NCI-H2107 treated with DMSO at 0.1 percent for 48 hours (cell line): Measurements from ENCODE around the gene FAM47E.
A peak's percentile ranks its signal among the peaks of the same experiment; 100 is the strongest.

Experiments used
- DNase-seq: peaks from one replicate; lab custom pipeline; 2025; ENCODE audit not compliant: unreplicated experiment; lab: John Stamatoyannopoulos, UW

FAM47E gene

DNA sequence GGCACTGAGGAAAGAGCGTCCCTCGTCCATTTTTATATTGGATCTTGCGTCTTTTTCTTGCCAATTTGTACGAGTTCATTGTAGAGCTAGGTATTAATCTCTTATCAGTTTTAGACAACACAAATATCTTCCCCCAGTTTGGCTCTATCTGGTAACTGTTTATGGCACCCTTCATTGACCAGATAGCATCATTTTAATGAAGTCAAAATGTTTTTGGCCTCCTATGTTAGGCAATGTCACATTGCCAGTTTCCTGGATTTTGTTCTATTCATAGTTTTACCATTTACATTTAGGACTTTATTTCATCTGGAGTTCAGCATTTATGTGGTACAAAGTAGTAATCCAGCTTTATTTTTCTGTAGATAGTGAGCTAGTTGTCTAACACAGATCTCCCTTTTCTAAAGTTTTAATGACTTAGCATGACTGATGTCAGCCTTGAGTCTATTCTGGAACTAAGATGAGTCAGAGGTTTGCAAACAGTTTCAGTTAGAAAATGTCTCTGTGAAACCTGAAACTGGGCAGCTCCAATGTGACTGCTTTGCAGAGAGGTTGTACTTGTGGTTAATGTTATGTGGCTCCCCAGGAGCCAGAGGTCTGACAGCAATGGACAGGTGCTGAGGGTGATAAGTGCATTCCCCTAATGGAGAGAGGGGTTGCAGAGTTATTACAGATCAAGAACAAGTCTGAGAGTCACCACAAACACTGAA is 49.7 kb downstream of the FAM47E start:
- DNase-seq: peak; percentile 84

DNA sequence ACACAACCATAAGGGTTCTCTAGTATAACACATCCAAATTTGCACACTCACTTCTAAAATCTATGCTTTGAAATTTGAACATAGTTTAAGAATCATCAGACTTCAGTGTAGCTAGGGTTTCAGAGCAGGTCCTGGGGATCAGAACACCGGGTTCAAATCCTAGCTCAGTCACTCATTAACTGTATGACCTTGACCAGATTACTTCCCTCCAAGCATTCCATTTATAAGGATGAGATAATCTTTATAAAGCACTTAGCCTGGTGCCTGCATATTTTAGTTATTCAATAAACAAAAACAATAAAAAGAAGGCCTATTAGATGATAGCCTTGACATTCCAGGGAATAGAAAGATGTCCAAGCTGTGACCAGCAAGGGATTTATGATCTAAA is 50.2 kb downstream of the FAM47E start:
- DNase-seq: no peak

DNA sequence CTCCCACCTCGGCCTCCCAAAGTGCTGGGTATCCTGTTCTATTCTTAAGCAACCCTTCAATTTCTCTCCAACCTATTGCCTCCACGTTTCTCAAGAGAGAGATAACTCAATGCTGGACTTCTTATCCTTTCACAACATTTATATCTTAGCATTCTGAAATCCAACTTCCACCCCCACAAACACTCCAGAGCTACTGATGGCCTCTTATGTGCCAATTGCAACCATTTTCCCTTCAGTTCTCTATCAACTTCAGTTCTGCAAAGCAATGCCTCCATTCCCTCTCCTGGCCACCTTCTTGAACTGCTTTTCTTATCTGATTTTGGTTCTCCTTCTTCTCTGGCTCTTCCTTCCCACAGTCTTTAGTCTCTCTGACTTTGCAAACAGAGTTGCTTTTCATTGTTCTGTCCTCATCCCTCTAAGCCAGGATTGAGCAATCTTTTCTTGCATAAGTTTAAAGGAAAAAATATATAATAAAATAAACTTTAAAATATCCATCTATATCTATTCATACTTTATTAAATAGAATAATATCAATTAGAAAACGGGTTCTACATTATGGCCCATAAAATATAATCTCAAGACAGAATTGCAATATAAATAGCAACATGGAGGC is 51.4 kb downstream of the FAM47E start:
- DNase-seq: no peak

DNA sequence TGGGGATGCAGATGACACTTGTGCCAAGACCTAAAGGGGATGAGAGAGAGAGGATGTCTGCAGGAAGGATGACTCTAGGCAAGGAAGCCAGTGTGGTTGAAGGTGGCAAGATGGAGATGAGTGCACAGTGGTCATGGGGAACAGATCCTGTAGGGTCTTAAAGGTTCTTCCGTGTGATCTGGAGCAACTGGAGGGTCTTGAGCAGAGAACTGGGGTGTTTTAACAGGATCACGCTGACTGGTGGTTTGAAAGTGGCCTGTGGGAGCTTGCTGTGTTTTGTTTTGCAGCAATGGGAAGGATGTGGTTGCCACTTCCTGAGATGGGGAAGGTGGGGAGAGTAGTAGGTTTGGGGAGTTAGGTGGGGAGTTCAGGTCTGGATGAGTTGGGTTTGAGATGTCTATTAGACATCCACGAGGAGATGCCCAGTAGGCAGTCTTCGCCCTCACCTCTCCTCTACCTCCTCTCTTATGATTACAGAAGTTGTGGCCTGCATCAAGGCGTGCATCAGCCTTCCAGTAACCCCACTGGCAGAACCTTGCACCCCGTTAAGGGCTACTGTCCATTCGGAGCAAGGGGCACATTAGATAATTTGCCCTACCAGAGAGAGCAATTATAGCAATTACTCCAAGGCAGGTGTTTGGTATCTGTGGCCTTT is 53.6 kb downstream of the FAM47E start:
- DNase-seq: no peak

DNA sequence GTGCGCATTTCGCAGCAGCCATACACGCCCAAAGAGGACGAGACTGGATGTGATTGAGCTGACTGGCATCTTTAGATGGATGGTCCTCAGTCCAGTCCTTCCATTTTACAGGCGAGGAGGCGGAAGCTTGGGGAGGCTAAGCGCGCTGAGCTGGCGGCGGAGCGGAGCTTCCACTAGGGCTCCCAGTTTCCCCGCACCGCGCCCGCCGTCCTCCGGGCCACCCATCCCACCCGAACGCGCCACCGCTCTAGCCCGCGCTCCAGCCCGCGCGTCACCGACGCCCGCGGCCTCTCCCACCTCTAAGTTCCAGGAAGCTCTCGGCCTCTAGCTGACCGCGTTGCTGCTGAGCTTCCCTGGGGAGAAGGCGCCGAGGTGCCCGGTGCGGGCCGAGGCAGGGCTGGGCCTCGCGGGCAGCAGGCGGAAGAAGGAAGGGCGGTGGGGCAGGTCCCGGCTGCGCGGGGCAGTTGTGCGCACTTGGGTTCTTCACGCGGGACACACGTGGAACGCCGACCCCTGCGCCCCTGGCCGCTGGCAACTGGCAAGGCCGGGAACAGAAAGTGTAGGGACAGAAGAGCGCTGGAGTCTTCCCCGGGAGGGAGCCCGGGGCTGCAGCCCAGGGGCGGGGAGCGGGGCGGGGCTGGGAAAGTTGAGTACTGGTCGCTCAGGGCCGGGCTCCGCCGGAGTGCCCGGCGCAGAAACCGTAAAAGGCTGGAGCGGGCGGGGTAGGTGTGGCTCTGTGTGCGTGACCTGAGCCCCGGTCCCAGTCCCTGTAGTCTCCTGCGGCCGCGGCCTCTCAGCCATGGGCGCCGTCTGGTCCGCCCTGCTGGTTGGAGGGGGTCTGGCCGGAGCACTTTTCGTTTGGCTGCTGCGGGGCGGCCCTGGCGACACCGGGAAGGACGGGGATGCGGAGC is 54.7 kb downstream of the FAM47E start, which contains the start of gene STBD1:
Gene STBD1 (plus strand): TSS at position 763 of the 911 bp plus-strand sequence. CDS start 37 bp downstream, at position 800.
- no peak for DNase-seq

DNA sequence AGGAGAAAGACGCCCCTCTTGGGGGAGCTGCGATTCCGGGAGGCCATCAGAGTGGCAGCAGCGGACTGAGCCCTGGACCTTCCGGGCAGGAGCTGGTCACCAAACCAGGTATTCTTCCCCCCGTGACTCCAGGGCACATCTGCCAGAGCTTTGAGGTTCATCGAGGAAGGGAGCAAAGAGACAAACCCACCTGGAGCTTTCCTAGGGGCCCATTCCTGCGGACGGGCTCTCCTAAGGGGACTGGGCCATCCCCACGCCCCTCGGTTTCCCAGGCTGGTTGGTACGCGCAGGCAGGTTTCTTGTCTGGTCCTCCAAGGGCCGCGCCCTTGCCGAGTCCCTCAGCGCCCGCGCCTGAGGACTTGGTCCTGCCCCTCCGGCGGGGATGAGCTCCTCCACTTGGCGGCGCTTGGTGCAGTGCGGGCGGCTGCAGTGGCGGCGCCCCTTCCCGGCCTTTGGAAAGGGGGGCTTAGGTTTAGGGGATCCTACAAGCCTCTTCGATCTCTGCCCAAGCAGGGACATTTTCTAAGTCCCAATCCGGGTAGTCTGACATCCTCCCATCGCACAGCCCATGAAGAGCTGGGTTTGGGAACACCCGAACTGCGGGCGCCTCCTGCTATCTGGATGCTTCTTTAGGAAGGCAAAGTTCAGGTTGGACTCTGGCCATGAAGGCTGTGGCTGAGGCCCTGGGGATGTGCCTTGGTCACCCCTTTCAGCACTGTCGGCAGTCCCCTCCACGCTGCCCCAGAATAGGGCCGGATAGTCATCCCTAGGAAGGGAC is 55.5 kb downstream of the FAM47E start:
- no peak for DNase-seq

DNA sequence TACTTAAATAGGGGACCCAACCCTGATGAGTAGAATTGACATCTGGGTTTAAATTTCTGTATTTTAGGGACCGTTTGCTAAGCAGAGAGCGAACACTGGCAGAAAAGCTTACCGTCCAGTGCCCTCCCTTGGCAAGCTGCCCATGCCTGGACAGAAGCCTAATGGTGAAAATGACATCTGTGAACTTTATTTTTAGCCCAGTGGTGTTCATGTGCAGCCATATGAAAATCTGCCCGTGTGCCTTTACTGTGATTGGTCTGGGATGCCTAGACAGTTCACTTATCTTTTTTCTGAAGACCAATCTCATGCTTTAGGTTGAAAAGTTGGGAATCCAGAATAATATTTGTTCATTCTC is 56.1 kb downstream of the FAM47E start:
- DNase-seq: no peak

DNA sequence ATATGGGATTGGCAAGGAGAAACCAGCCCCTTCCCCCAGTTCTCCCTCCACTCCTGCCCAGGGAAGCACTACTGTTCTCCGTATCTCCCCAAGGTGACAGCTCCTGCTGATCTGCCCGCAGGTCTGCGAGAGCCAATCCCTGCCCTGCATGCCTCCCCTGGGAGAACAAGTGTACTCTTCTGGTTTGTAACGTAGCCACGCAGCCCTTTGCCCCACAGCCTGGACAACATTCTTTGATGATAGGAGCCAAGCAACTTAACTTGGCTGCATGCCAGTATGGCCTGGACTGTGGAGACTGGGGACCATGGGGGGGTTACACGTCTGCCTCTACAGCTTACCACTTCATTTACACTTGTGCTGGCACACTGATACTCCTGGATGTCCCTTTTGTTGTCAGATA is 57.0 kb downstream of the FAM47E start:
- DNase-seq: no peak

DNA sequence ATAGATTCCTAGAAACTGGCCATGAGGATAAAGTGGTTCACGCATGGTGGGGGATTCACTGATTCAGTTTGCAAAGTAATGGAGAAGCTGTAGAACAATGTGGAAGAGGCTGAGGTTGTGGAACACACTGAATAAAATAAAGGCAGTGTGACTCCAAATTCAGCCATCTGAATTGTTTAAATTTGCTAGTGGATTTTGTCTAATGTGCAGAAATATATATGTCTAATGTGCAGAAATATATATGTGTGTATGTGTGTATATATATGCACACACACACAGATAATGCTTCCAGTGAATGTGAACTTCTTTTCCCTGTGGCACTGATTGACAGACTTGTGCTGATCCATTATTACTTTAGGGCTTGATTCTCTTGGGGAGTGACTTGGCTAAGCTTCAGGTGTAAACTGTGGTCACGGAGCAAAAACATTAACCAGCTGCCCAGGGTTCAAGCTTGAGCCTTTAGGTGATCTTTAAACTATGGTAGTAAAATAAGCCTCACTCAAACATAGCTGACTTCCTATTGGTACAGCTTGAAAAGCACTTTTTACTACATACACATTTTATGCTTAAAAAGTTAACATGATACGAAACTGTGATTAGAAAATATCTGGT is 58.5 kb downstream of the FAM47E start:
- DNase-seq: no peak

- no peak for DNase-seq
These were observed 59.2 kb downstream of the FAM47E start for GRCh38 chr4:76310683-76311082.

DNA sequence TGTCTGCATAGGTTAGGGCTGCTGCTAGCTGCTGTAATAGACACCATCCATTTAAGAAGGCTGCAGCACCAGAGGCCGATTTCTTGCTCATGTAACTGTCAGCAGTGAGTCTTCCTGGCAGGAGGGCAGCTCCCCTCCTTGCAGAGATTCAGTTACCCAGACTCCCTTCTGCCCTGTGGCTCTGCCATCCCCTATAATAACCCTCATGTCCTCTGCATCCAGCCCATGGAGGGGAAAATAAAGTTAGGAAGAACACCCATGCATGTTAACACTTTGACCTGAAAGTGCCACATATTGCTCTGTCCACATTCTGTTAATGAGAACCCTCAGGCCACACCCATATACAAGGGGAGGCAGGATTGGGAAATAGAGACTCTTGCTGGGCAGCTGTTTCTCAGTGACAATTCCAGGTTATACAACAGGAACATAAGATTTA is 60.4 kb downstream of the FAM47E start:
- no peak for DNase-seq

DNA sequence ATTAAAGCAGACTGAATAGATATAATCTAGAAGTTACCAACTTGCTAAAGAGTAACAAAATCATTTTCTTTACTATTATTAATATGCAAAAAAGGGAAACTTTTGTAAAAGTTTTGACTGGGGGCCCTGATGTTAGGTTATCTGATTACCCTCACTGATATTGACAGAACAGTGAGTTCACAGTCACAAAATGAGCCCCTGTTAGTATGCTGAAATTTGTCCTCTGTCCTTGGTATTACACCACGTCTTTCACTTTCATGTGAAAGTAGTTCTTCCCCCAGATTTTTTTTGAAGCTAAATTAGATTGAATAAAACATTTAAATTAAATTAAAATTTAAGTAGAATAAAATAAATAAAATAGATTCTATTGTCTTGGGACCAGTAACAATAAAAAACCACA is 60.9 kb downstream of the FAM47E start:
- no peak for DNase-seq

GRCh38 chr4:76313547-76313946 is 62.0 kb downstream of the FAM47E start:
- no peak for DNase-seq

GRCh38 chr4:76315267-76315918 is 63.9 kb downstream of the FAM47E start:
- DNase-seq: no peak

DNA sequence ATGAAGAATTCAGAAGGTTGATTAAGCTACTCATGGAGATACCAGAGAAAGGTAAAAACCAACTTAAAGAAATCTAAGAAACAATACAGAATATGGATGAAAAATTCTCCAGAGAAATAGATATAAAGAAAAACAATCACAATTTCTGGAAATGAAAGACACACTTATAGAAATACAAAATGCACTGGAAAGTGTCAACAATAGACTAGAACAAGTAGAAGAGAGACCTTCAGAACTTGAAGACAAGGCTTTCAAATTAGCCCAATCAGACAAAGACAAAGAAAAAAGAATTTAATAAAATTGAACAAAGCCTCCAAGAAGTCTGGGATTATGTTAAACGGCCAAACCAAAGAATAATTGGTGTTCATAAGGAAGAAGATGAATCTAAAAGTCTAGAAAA is 64.6 kb downstream of the FAM47E start:
- DNase-seq: no peak

DNA sequence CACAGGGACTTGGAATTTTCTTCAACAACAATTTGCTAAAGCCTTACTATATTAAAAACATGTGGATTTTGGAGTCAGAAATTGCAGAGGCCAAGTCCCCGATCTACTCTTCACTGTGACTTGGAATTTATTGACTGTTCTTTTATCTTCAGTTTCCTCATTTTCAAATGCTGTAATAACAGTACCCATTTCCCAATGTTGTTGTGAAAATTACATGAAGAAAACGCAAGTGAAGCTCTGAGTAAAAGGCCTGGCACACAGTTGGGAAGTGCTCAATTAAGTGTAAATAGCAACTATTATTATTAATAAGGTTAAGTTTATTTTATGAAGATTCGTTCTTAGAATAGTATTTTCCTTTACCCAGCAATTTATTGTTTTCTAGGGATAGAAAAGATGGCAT is 70.7 kb downstream of the FAM47E start:
- no peak for DNase-seq

DNA sequence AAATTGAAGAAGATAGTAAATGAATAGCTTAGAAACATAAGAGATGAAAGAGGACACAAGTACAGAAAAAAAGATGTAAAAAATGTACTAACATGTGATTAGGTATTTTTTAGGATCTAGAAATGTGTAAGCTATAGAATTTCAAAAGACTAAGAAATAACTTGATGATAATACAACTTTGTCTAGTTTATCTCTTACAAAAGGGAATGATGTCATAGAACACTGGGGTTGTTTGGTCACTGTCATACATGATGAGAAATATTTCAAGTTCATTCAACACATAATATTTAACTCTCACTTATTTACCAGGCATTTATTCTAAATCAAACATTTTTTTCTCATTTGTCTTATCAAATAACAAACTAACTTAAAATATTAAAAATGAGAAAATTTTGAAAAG is 73.6 kb downstream of the FAM47E start:
- no peak for DNase-seq

- DNase-seq: no peak
These were observed 75.0 kb downstream of the FAM47E start for GRCh38 chr4:76326515-76326914.
